Keratinocyte (primary cell): ENCODE results near the gene SP1. TPM values are rescaled to one million over a fixed set of nuclear protein-coding genes. Genes with fewer than 3 reads are reported as not detected.

ENCODE experiments used
- DNase-seq: peaks from one replicate; pipeline ENCODE4 v3.0.0-alpha.2; 2011; ENCODE audit warnings: low read depth, missing footprints, low spot score
- FAIRE-seq: peaks from 2 replicates; lab custom pipeline; 2011; peaks lifted over from hg19 to GRCh38; lab: Jason Lieb, UNC
- H2AFZ ChIP-seq: 2 replicates; pipeline ENCODE4 v1.6.0; 2012; ENCODE audit warnings: low read length, control low read depth, inconsistent platforms; ENCODE audit not compliant: control insufficient read depth
- H3K27ac ChIP-seq: 2 replicates; pipeline ENCODE4 v1.5.1; 2011; ENCODE audit warnings: low read length; ENCODE audit not compliant: control insufficient read depth, insufficient read depth
- H3K27me3 ChIP-seq: 3 replicates; pipeline ENCODE4 v1.6.0; 2011; ENCODE audit warnings: low read length; ENCODE audit not compliant: control insufficient read depth, insufficient read depth; ENCODE audit errors: extremely low read depth
- H3K36me3 ChIP-seq, 2 experiments: 2 replicates in 1 of 2; 3 replicates in 1 of 2; pipeline ENCODE4 v1.5.1; 2011; ENCODE audit warnings: low read length in 2 of 2, mild to moderate bottlenecking in 1 of 2; ENCODE audit not compliant: control insufficient read depth in 2 of 2, insufficient read depth in 2 of 2; ENCODE audit errors: extremely low read depth in 1 of 2
- H3K4me1 ChIP-seq: 3 replicates; pipeline ENCODE4 v1.5.1; 2011; ENCODE audit warnings: low read length; ENCODE audit not compliant: control insufficient read depth, insufficient read depth; ENCODE audit errors: extremely low read depth
- H3K4me2 ChIP-seq: 3 replicates; pipeline ENCODE4 v1.6.0; 2011; ENCODE audit warnings: low read depth, low read length; ENCODE audit not compliant: control insufficient read depth, insufficient read depth; ENCODE audit errors: extremely low read depth
- H3K4me3 ChIP-seq, 3 experiments: fragments of 200-600 bp in 1 of 3; sonication (generic) in 1 of 3; 2 replicates in 2 of 3; 3 replicates in 1 of 3; pipeline ENCODE4 v1.5.1; 2011 to 2016; ENCODE audit warnings: low read length in 3 of 3, mild to moderate bottlenecking in 3 of 3, control low read depth in 2 of 3, inconsistent platforms in 1 of 3, low read depth in 1 of 3, mixed read lengths in 1 of 3, mixed run types in 1 of 3, moderate library complexity in 1 of 3; ENCODE audit not compliant: control insufficient read depth in 2 of 3, insufficient read depth in 2 of 3; ENCODE audit errors: extremely low read depth in 1 of 3
- H3K79me2 ChIP-seq: 2 replicates; pipeline ENCODE4 v1.6.0; 2012; ENCODE audit warnings: low read length; ENCODE audit not compliant: control insufficient read depth, insufficient read depth
- H3K9ac ChIP-seq: 3 replicates; pipeline ENCODE4 v1.6.0; 2011; ENCODE audit warnings: low read length; ENCODE audit not compliant: control insufficient read depth, insufficient read depth; ENCODE audit errors: extremely low read depth
- H3K9me1 ChIP-seq: 3 replicates; pipeline ENCODE4 v1.6.0; 2011; ENCODE audit warnings: low read length; ENCODE audit not compliant: control insufficient read depth, insufficient read depth; ENCODE audit errors: extremely low read depth
- H3K9me3 ChIP-seq: 2 replicates; pipeline ENCODE4 v1.5.1; 2012; ENCODE audit warnings: low read depth, low read length; ENCODE audit not compliant: control insufficient read depth
- H4K20me1 ChIP-seq: 3 replicates; pipeline ENCODE4 v1.6.0; 2011; ENCODE audit warnings: low read length; ENCODE audit not compliant: control insufficient read depth, insufficient read depth; ENCODE audit errors: extremely low read depth
- EZH2 ChIP-seq: IDR thresholded peaks from one replicate; pipeline ENCODE4 v1.6.1; 2012; ENCODE audit warnings: inconsistent platforms, mild to moderate bottlenecking, low read length, moderate library complexity
- dilution Hi-C: fragments of 300-500 bp; cut with MboI; formaldehyde crosslinking; loops from one replicate; pipeline ENCODE4 v1.7.0; 2020; ENCODE audit warnings: low sequenced_read_pairs; ENCODE audit not compliant: extremely low pct_ligation_motif_present
- polyA plus RNA-seq, 5 experiments: library from polyadenylated mRNA; depleted of rRNA in 3 of 5; stranded (reverse) in 3 of 5; stranded (forward) in 1 of 5; unstranded in 1 of 5; fragments of >200 nt; gene quantifications; 1 replicate in 1 of 5; 2 replicates in 3 of 5; 3 replicates in 1 of 5; pipeline versions ENCODE4 v1.2.1 to v1.2.3, GENCODE V29; 2011 to 2012; ENCODE audit warnings: missing spikeins in 2 of 5, low read depth in 1 of 5, low replicate concordance in 1 of 5
- TF ChIP-seq, protein P1 (sequence below), 3 experiments: IDR thresholded peaks in 1 of 3; conservative IDR thresholded peaks in 1 of 3; optimal IDR thresholded peaks in 1 of 3; 2 replicates in 2 of 3; 3 replicates in 1 of 3; pipeline versions ENCODE3 to v1.5.1; 2011; ENCODE audit warnings: low read length in 3 of 3, mild to moderate bottlenecking in 3 of 3, moderate library complexity in 2 of 3, control low read depth in 1 of 3, inconsistent platforms in 1 of 3; ENCODE audit not compliant: insufficient read depth in 2 of 3; ENCODE audit errors: extremely low read depth in 1 of 3

Gene SP1
- polyA plus RNA-seq, 1 donor (not counting 4 experiments of a cell fraction or from before 2014, with no cell fraction given): 30.7 TPM

DNA sequence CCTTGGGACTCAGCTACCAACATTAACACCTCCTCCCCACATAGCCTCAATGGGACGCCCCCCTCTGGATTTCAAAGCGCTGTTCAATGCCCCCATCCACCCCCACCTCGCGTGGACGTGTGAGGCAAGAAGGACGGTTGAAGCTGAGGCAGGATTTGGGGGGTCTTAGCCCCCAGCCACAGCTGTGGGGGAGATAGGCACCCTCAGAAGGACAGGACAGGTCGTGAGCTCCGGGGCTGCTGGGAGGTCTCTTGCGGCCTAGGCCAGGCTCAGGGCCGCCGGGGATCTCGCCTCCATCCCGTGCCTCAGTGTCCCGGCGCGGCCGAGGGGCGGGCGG, 35.5 kb upstream of the SP1 start:
- H3K4me2 ChIP-seq: peak overlapping the region; percentile 14
- TF ChIP-seq, protein P1, sequence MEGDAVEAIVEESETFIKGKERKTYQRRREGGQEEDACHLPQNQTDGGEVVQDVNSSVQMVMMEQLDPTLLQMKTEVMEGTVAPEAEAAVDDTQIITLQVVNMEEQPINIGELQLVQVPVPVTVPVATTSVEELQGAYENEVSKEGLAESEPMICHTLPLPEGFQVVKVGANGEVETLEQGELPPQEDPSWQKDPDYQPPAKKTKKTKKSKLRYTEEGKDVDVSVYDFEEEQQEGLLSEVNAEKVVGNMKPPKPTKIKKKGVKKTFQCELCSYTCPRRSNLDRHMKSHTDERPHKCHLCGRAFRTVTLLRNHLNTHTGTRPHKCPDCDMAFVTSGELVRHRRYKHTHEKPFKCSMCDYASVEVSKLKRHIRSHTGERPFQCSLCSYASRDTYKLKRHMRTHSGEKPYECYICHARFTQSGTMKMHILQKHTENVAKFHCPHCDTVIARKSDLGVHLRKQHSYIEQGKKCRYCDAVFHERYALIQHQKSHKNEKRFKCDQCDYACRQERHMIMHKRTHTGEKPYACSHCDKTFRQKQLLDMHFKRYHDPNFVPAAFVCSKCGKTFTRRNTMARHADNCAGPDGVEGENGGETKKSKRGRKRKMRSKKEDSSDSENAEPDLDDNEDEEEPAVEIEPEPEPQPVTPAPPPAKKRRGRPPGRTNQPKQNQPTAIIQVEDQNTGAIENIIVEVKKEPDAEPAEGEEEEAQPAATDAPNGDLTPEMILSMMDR (optimal IDR thresholded peaks at IDR 0.05 in 1 of 3, IDR thresholded peaks at IDR 0.05 in 1 of 3, conservative IDR thresholded peaks at IDR 0.05 in 1 of 3; ENCODE audit: extremely low read depth in 1 of 3, insufficient read depth in 2 of 3, low read length in 3 of 3): no peak
- TF ChIP-seq EZH2: no peak
- no peaks in the 10 kb centered on the region for H4K20me1 ChIP-seq
- H3K9me1 ChIP-seq: no peaks in the 10 kb centered on the region
- no peak overlapping the region for H3K9ac ChIP-seq
- H3K4me1 ChIP-seq: peaks cover 4% of the 10 kb centered on the region
- H3K27ac ChIP-seq: no peak overlapping the region
- H3K27me3 ChIP-seq: peaks cover 5% of the 10 kb centered on the region
- no peak overlapping the region for H3K4me3 ChIP-seq
- H3K36me3 ChIP-seq: no peaks in the 10 kb centered on the region
- DNase-seq: no peak
- no peaks in the 10 kb centered on the region for H3K9me3 ChIP-seq
- dilution Hi-C loops: no loop called here
- FAIRE-seq: no peak
- no peaks in the 10 kb centered on the region for H3K79me2 ChIP-seq
- peak overlapping the region; percentile 62 for H2AFZ ChIP-seq

DNA sequence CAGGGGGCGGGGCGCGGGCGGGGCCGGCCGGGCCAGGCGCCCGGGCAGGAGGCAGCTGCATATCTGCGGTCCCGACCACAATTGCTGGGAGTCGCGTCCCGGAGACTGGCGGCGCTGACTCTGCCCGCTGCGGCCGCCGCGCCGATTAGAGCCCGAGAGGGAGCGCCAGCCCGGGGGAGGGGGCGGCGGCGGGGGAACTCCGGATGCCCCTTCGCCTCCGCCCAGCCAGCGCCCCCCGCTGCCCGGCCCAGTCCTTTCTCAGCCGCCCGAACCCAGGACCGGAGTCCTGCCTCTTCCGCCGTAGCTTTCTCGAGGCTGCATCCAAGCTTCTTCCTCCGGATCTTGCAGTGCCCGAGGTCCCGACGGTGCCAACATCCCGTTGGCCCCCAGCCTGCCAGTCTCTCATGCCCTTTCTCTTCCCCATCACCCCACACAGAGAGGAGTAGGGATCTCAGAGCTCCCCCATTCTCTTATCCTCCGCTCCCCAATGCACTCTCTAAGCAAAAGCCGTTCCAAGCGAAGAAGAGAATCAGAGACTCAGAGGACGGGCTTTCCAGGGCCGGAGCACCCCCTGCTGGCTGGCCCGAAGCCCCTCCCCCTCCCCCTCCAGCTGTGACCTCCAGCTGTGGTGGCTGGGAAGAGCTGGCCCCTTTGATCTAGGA, 35.0 kb upstream of the SP1 start:
- TF ChIP-seq, protein P1 (optimal IDR thresholded peaks at IDR 0.05 in 1 of 3, IDR thresholded peaks at IDR 0.05 in 1 of 3, conservative IDR thresholded peaks at IDR 0.05 in 1 of 3; ENCODE audit: extremely low read depth in 1 of 3, insufficient read depth in 2 of 3, low read length in 3 of 3): peak; percentile 58 to 83 (median 80)
- TF ChIP-seq EZH2: no peak
- DNase-seq (no peak), FAIRE-seq (no peak)
- Histone ChIP-seq H3K27me3 (peaks cover 5% of the 10 kb centered on the region), H3K27ac (no peak overlapping the region), H4K20me1 (no peaks in the 10 kb centered on the region), H3K4me3 (peak overlapping the region; percentile 56 to 86 (median 85)), H2AFZ (peak overlapping the region; percentile 95), H3K4me1 (peaks cover 4% of the 10 kb centered on the region), H3K9me3 (no peaks in the 10 kb centered on the region), H3K36me3 (no peaks in the 10 kb centered on the region), H3K4me2 (peak overlapping the region; percentile 96), H3K9me1 (no peaks in the 10 kb centered on the region), H3K9ac (peak overlapping the region; percentile 72), H3K79me2 (no peaks in the 10 kb centered on the region)
- dilution Hi-C loops: no loop called here
